Suprapubic skin (tissue), 3 donors: ENCODE measurements around the gene EGLN2.
"Not testable (repeated sequence)": the region's sequence is repeated elsewhere in the genome, so short reads cannot be mapped to it uniquely, and the experiment has no call there.

Source experiments
- POLR2A ChIP-seq, 2 donors: fragments of 450-650 bp; IDR thresholded peaks; one replicate each; pipeline ENCODE4 v1.6.1; 2017; ENCODE audit warnings: antibody characterized with exemption in 2 of 2, mild to moderate bottlenecking in 2 of 2, moderate library complexity in 2 of 2
- TF ChIP-seq, protein P1 (sequence below), 2 donors: fragments of 200-600 bp in 1 of 2; fragments of 450-650 bp in 1 of 2; sonication (generic) in 1 of 2; IDR thresholded peaks; one replicate each; pipeline ENCODE4 v1.5.1; 2016 to 2019; ENCODE audit warnings: antibody characterized with exemption in 2 of 2, mild to moderate bottlenecking in 1 of 2, moderate library complexity in 1 of 2

DNA sequence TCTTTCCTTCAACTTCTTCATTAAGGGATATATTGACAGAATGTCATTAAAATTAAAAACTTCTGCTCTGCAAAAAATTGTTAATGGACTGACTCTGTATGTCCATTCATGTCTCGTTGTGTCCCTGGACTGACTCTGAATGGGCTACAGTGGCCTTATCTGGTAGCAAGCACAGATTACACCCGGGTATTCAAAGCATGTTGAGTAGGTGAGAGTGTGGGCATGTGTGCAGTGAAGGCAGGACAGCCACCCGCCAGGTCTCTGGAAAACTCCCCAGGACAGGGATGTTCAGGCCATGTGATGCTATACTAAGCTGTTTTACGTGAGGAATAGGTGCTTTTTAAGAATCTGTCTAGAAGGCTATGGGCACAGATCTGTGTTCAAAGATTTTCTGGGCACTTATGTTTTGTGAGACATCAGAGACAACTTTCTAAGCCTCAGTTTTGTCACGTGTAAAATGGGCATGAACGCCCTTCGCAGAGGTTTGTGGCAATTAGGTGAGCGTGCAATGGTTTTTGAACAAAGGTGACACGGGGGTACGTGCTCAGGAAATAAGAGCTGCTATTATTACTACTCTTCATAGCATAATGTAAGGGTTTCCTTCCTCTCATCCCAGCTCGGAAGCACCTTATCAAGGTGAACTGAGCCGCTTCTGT, 44.1 kb downstream of the EGLN2 start:
- not testable (repeated sequence) for TF ChIP-seq POLR2A (IDR thresholded peaks at IDR 0.05)
- TF ChIP-seq, protein P1, sequence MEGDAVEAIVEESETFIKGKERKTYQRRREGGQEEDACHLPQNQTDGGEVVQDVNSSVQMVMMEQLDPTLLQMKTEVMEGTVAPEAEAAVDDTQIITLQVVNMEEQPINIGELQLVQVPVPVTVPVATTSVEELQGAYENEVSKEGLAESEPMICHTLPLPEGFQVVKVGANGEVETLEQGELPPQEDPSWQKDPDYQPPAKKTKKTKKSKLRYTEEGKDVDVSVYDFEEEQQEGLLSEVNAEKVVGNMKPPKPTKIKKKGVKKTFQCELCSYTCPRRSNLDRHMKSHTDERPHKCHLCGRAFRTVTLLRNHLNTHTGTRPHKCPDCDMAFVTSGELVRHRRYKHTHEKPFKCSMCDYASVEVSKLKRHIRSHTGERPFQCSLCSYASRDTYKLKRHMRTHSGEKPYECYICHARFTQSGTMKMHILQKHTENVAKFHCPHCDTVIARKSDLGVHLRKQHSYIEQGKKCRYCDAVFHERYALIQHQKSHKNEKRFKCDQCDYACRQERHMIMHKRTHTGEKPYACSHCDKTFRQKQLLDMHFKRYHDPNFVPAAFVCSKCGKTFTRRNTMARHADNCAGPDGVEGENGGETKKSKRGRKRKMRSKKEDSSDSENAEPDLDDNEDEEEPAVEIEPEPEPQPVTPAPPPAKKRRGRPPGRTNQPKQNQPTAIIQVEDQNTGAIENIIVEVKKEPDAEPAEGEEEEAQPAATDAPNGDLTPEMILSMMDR (IDR thresholded peaks at IDR 0.05): not testable (repeated sequence)
